Endothelial cell (in vitro differentiated cells): ENCODE results near the gene MICALL2. TPM values are rescaled to one million over a fixed set of nuclear protein-coding genes. Genes with fewer than 3 reads are reported as not detected.

Experiments
- DNase-seq: peaks from one replicate; pipeline ENCODE4 v3.0.0; 2021; ENCODE audit warnings: low spot score
- H3K27ac Mint-ChIP-seq: one replicate; pipeline ENCODE4 v1.8.0; 2021; ENCODE audit warnings: mixed read lengths, inconsistent platforms; ENCODE audit not compliant: unreplicated experiment
- H3K27me3 Mint-ChIP-seq: one replicate; pipeline ENCODE4 v1.8.0; 2021; ENCODE audit warnings: mild to moderate bottlenecking, moderate library complexity, mixed read lengths, inconsistent platforms; ENCODE audit not compliant: unreplicated experiment
- H3K36me3 Mint-ChIP-seq: one replicate; pipeline ENCODE4 v1.8.0; 2021; ENCODE audit warnings: mild to moderate bottlenecking, low read depth, mixed read lengths, inconsistent platforms; ENCODE audit not compliant: unreplicated experiment
- H3K4me1 Mint-ChIP-seq: one replicate; pipeline ENCODE4 v1.8.0; 2021; ENCODE audit warnings: mild to moderate bottlenecking, mixed read lengths, inconsistent platforms; ENCODE audit not compliant: unreplicated experiment
- H3K4me3 Mint-ChIP-seq: one replicate; pipeline ENCODE4 v1.8.0; 2021; ENCODE audit warnings: mild to moderate bottlenecking, mixed read lengths, inconsistent platforms; ENCODE audit not compliant: unreplicated experiment
- H3K9me3 Mint-ChIP-seq: one replicate; pipeline ENCODE4 v1.8.0; 2021; ENCODE audit warnings: mixed read lengths, inconsistent platforms; ENCODE audit not compliant: unreplicated experiment
- total RNA-seq: library from RNA; stranded (reverse); fragmentation: NEBNext Ultra II Directional; extraction: Animal tissue kit (Norgen Biotek cat#: 25700); gene quantifications from one replicate; pipeline ENCODE4 v1.2.1, GENCODE V29; 2021; ENCODE audit not compliant: unreplicated experiment
- TF ChIP-seq, protein P1 (sequence below): fragments of 200-600 bp; sonication (generic); IDR thresholded peaks from one replicate; pipeline ENCODE4 v1.5.0; 2021; ENCODE audit warnings: antibody characterized with exemption; ENCODE audit not compliant: unreplicated experiment

Gene MICALL2
- total RNA-seq, 1 donor from 2014 or later: 25.0 TPM

DNA sequence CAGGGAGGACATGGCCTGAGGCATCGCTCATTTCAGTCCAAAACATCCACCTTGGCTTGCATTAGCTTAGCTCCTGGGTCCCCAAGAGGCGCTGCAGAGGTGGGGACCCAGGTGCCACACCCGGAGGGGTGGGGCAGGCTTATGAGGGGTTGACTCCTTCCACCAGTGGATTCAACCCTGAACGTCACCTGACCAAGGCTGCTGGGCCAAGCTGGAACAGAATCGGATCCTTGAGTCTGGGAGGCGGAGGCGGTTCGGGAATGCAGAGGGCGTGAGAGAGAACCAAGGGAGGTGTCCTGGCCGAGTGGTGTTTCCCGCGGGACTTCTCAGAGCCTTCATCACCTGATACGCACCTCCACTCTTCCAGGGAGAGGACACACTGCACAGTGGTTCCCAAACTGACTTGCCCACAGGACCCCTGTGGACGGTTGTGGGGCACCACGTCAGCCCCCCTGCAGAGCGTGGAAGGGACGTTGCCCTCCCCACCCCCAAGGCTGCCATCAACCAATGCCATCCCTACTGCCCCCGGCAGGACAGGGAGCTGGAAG lies 4.5 kb upstream of the MICALL2 start:
- Mint-ChIP-seq H3K9me3 (no peaks in the 10 kb centered on the region), H3K36me3 (no peaks in the 10 kb centered on the region), H3K4me1 (peaks cover 10% of the 10 kb centered on the region), H3K27ac (no peak overlapping the region), H3K27me3 (peaks cover 8% of the 10 kb centered on the region), H3K4me3 (no peak overlapping the region)
- TF ChIP-seq, protein P1, sequence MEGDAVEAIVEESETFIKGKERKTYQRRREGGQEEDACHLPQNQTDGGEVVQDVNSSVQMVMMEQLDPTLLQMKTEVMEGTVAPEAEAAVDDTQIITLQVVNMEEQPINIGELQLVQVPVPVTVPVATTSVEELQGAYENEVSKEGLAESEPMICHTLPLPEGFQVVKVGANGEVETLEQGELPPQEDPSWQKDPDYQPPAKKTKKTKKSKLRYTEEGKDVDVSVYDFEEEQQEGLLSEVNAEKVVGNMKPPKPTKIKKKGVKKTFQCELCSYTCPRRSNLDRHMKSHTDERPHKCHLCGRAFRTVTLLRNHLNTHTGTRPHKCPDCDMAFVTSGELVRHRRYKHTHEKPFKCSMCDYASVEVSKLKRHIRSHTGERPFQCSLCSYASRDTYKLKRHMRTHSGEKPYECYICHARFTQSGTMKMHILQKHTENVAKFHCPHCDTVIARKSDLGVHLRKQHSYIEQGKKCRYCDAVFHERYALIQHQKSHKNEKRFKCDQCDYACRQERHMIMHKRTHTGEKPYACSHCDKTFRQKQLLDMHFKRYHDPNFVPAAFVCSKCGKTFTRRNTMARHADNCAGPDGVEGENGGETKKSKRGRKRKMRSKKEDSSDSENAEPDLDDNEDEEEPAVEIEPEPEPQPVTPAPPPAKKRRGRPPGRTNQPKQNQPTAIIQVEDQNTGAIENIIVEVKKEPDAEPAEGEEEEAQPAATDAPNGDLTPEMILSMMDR: no peak
- DNase-seq: no peak

DNA sequence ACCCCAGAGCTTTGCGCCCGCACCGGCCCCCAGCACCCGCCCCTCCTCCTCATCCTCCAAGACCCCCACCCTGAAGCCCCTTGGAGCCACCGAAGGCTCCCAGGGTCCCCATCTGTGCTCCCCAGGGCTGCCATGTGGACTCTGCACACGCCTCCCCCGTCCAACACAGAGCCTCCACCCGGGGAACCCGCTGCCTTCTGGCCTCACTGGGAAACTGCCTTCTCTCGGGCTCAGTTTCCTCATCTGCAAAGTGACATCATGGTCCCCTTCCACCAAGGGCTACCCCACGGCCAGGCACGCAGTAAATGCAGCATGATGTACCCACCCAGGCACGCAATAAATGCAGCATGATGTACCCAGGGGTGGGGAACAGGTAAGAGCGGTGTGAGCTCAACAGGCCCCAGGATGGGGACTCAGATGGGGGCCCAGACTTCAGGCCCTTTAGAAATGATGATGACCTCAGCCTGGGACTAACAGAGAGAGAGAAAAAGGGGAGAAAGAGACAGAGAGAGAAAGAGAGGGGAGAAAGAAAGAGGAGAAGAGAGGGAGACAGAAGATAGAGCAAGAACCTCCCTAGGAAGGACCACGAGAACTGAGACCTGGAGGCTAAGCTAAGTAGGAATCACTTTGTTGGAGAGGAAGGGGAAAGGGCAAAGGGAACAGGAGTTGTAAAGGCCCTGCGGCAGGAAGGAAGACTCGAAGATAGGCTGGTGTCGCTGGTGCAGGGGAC lies 2.5 kb upstream of the MICALL2 start:
- TF ChIP-seq, protein P1: no peak
- H3K27me3 Mint-ChIP-seq: peaks cover 12% of the 10 kb centered on the region
- no peak for DNase-seq
- no peaks in the 10 kb centered on the region for H3K36me3 Mint-ChIP-seq
- H3K4me3 Mint-ChIP-seq: no peak overlapping the region
- peak overlapping the region; percentile 46 for H3K27ac Mint-ChIP-seq
- H3K4me1 Mint-ChIP-seq: peaks cover 24% of the 10 kb centered on the region
- no peaks in the 10 kb centered on the region for H3K9me3 Mint-ChIP-seq

DNA sequence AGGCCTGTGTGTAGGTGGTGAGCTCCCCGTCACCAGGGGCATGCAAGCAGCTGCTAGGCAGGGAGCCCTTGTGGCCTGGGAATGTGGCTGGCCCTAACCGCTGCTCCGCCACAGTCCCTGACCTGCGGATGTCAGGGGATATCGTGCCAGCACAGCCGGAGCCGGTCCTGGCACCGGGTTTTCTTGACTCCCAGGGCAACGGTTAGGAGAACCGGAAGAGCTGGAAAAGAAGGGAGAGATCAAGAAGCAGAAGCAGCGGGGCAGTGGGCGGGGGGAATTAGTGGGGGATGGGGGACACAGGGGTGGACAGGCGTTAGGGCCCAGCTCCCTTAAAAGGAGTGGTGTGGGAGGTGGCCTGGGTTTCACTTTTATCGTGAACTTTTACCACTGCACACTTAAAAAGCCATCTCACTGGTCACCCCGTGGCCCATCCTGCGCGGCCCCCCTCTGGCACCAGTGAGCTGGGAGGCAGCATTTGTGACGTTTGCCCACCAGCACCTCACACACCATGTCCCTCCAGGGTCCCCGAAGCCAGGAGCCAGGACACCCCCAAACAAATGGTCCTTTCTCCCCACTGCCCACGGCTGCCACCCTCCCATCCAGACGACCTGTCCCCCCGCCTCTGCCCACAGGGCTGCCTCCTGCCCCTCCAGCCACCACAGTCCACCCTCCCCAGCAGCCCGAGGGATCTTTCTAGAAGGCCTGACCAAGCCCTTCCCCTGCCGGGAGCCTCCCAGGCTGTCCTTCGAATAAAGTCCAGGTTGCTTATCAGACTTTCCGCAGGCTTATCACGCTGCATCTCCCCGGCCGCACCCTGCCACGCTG lies 1.8 kb upstream of the MICALL2 start:
- H3K27ac Mint-ChIP-seq: no peak overlapping the region
- H3K9me3 Mint-ChIP-seq: no peaks in the 10 kb centered on the region
- TF ChIP-seq, protein P1: no peak
- H3K36me3 Mint-ChIP-seq: no peaks in the 10 kb centered on the region
- DNase-seq: no peak
- H3K4me1 Mint-ChIP-seq: peaks cover 28% of the 10 kb centered on the region
- no peak overlapping the region for H3K4me3 Mint-ChIP-seq
- peaks cover 12% of the 10 kb centered on the region for H3K27me3 Mint-ChIP-seq

DNA sequence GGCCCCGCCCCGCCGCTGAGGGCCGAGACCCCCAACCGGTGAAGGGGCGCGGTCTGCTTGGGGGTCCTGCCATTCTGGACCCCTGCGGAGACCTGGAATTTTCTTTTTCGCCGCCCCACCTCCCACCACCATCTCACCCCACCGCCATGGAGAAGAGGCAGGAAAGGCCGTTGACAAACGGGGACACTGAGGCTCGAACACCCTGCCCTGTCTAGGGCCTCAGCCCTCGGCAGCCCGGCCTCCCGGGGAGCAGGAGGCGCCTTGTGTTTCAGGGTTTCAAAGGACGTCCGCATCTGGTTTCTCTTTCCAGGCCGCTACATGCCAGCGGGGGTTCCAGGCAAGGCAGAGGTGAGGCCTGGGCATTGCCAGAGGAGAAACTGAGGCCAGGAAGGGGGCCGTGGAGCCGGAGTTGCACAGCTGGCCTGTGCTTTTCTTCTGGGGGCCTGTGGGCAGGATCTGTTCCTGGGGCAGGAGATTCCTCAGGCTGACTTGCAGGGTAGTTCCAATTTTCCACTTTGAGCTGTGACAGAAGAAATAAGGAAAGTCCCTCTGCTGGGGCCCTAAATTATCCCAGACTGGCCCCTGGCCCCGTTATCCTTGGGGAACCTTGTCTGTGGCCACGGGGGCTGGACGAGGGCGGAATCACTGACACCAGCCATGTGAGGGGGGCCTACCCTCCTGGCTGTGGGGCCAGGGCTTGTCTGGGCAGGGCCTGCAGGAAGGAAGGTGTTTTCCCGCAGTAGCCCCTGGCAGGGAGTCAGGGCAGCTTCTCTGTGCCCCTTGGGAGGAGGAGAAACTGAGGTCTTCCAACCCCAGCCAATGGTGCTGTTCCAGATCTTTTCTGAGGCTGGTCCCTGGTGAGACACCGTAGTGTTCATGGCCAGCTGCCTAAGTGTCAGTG lies 900 bp upstream of the MICALL2 start:
- TF ChIP-seq, protein P1: no peak
- Mint-ChIP-seq H3K4me3 (peak overlapping the region; percentile 31), H3K27me3 (peaks cover 14% of the 10 kb centered on the region), H3K36me3 (no peaks in the 10 kb centered on the region), H3K9me3 (no peaks in the 10 kb centered on the region), H3K4me1 (peaks cover 32% of the 10 kb centered on the region), H3K27ac (no peak overlapping the region)
- DNase-seq: no peak
